GM18951 (cell line): ENCODE results near the gene CYB5A.
"Not testable (repeated sequence)": the region's sequence is repeated elsewhere in the genome, so short reads cannot be mapped to it uniquely, and the experiment has no call there.

ENCODE experiments used
- POLR2A ChIP-seq: IDR thresholded peaks from 4 replicates; pipeline ENCODE4 v1.6.1; 2011; ENCODE audit warnings: mild to moderate bottlenecking; ENCODE audit not compliant: insufficient read length, insufficient read depth; ENCODE audit errors: extremely low read depth
- in situ Hi-C: fragments of 300-500 bp; cut with MboI; formaldehyde crosslinking; loops from one replicate; pipeline ENCODE4 v1.12.0; 2022; ENCODE audit warnings: low sequenced_read_pairs, mixed read lengths, inconsistent platforms; ENCODE audit not compliant: unreplicated experiment

Gene CYB5A

GRCh38 chr18:74314759-74315463 is 23.1 kb upstream of the CYB5A start:
- TF ChIP-seq POLR2A, result no peak
- in situ Hi-C loops, result no loop called here

- in situ Hi-C loops, result no loop called here
- TF ChIP-seq POLR2A, result no peak
Observed at GRCh38 chr18:74311000-74311399, 19.2 kb upstream of the CYB5A start.

GRCh38 chr18:74310411-74310810 is 18.6 kb upstream of the CYB5A start:
- in situ Hi-C loops, result no loop called here
- TF ChIP-seq POLR2A, result no peak

- in situ Hi-C loops, result no loop called here
- TF ChIP-seq POLR2A, result no peak
Observed at GRCh38 chr18:74303936-74304335, 12.2 kb upstream of the CYB5A start.

- TF ChIP-seq POLR2A, result no peak
Observed at GRCh38 chr18:74303306-74303705, 11.5 kb upstream of the CYB5A start.

GRCh38 chr18:74299746-74300145 is 8.0 kb upstream of the CYB5A start:
- TF ChIP-seq POLR2A, result no peak
- in situ Hi-C loops, result no loop called here

More at GRCh38 chr18:74303306-74303705, 11.5 kb upstream of the CYB5A start:
- in situ Hi-C loops, result no loop called here

GRCh38 chr18:74299162-74299561 is 7.4 kb upstream of the CYB5A start:
- in situ Hi-C loops, result no loop called here

GRCh38 chr18:74294526-74294925 is 2.8 kb upstream of the CYB5A start:
- in situ Hi-C loops, result no loop called here

More at GRCh38 chr18:74299162-74299561, 7.4 kb upstream of the CYB5A start:
- no peak for TF ChIP-seq POLR2A

GRCh38 chr18:74292982-74293381 is 1.2 kb upstream of the CYB5A start:
- in situ Hi-C loops, result not testable (repeated sequence)

More at GRCh38 chr18:74294526-74294925, 2.8 kb upstream of the CYB5A start:
- no peak for TF ChIP-seq POLR2A

- in situ Hi-C loops, result no loop called here
- TF ChIP-seq POLR2A, result no peak
Observed at GRCh38 chr18:74292541-74292858, 737 bp upstream of the CYB5A start.

- in situ Hi-C loops, result no loop called here
- TF ChIP-seq POLR2A, result no peak
Observed at GRCh38 chr18:74291472-74291770, 342 bp downstream of the CYB5A start.

- no peak for TF ChIP-seq POLR2A
- in situ Hi-C loops, result no loop called here
Observed at GRCh38 chr18:74290794-74291471, 830 bp downstream of the CYB5A start.

GRCh38 chr18:74290021-74290420 is 1.7 kb downstream of the CYB5A start:
- in situ Hi-C loops, result no loop called here
- TF ChIP-seq POLR2A, result no peak

GRCh38 chr18:74289137-74289536 is 2.6 kb downstream of the CYB5A start:
- in situ Hi-C loops, result no loop called here
- TF ChIP-seq POLR2A, result no peak

GRCh38 chr18:74288730-74289129 is 3.0 kb downstream of the CYB5A start:
- in situ Hi-C loops, result no loop called here
- no peak for TF ChIP-seq POLR2A

GRCh38 chr18:74288041-74288440 is 3.7 kb downstream of the CYB5A start:
- in situ Hi-C loops, result no loop called here
- no peak for TF ChIP-seq POLR2A
